Esophagus muscularis mucosa (tissue), 4 donors: ENCODE results near the gene OSBPL2. TPM values are rescaled to one million over a fixed set of nuclear protein-coding genes. Genes with fewer than 3 reads are reported as not detected.
A peak's percentile ranks its signal among the peaks of the same experiment; 100 is the strongest.

Source experiments
- DNase-seq: peaks from one replicate; pipeline ENCODE4 v3.0.0-alpha.2; 2017; ENCODE audit errors: extremely low spot score
- H3K27ac ChIP-seq, 4 donors: fragments of 200-600 bp; sonication (generic); replicated peaks in 1 of 4; 1 replicate in 3 of 4; 2 replicates in 1 of 4; pipeline ENCODE4 v1.5.1; 2016 to 2019; ENCODE audit warnings: mild to moderate bottlenecking in 1 of 4
- H3K27me3 ChIP-seq, 4 donors: fragments of 200-600 bp; sonication (generic); one replicate each; pipeline versions ENCODE4 v1.5.1 to v1.6.0; 2016 to 2019
- H3K36me3 ChIP-seq, 4 donors: fragments of 200-600 bp; sonication (generic); one replicate each; pipeline ENCODE4 v1.5.1; 2016 to 2019
- H3K4me1 ChIP-seq, 4 donors: fragments of 200-600 bp; sonication (generic); one replicate each; pipeline ENCODE4 v1.5.1; 2016 to 2019
- H3K4me3 ChIP-seq, 4 donors: fragments of 200-600 bp; sonication (generic); 1 replicate in 2 of 4; 2 replicates in 2 of 4; pipeline ENCODE4 v1.5.1; 2016 to 2019; ENCODE audit warnings: mild to moderate bottlenecking in 4 of 4, moderate library complexity in 1 of 4
- H3K9me3 ChIP-seq, 4 donors: fragments of 200-600 bp; sonication (generic); 1 replicate in 3 of 4; 2 replicates in 1 of 4; pipeline ENCODE4 v1.5.1; 2016 to 2019
- EP300 ChIP-seq: sonication (generic); formaldehyde crosslinking; IDR thresholded peaks from one replicate; pipeline ENCODE4 v1.6.1; 2017; ENCODE audit warnings: antibody characterized with exemption
- POLR2A ChIP-seq: fragments of 450-650 bp; IDR thresholded peaks from one replicate; pipeline ENCODE4 v1.6.1; 2017; ENCODE audit warnings: antibody characterized with exemption, moderate library complexity, mild to moderate bottlenecking, low read depth
- POLR2AphosphoS5 ChIP-seq, 2 donors: sonication (generic); formaldehyde crosslinking; IDR thresholded peaks; one replicate each; pipeline ENCODE4 v1.6.1; 2017; ENCODE audit warnings: antibody characterized with exemption in 2 of 2
- whole genome bisulfite sequencing: methylation state at CpG from one replicate; pipeline ENCODE4 v1.1.5; 2018; 5-methylcytosine and 5-hydroxymethylcytosine counted together
- intact Hi-C: fragments of 100-400 bp; cut with DNase I; formaldehyde crosslinking; loops from one replicate; pipeline ENCODE4 v1.15.1; 2023
- total RNA-seq, 4 donors: library from RNA; depleted of rRNA; stranded (reverse); fragments of >200 nt; gene quantifications; one replicate each; pipeline versions ENCODE4 v1.1.0 to v1.2.1, GENCODE V29; 2016
- TF ChIP-seq, protein P1 (sequence below), 3 experiments: fragments of 200-600 bp in 2 of 3; fragments of 450-650 bp in 1 of 3; sonication (generic) in 2 of 3; IDR thresholded peaks; one replicate each; pipeline ENCODE4 v1.5.1; 2017 to 2019; ENCODE audit warnings: antibody characterized with exemption in 3 of 3, mild to moderate bottlenecking in 2 of 3, moderate library complexity in 1 of 3

OSBPL2 gene
- total RNA-seq, 4 donors from 2014 or later = 34.5 to 52.7 (median 44.2) TPM

- WGBS = 93% methylated on average over 5 of the region's 16 CpGs
- intact Hi-C loops = no loop called here
- H3K36me3 ChIP-seq = peaks cover 64 to 89% (median 86%) of the 10 kb centered on the region in 4 donors
These were observed 83.7 kb downstream of the OSBPL2 start for GRCh38 chr20:62321975-62322374.

DNA sequence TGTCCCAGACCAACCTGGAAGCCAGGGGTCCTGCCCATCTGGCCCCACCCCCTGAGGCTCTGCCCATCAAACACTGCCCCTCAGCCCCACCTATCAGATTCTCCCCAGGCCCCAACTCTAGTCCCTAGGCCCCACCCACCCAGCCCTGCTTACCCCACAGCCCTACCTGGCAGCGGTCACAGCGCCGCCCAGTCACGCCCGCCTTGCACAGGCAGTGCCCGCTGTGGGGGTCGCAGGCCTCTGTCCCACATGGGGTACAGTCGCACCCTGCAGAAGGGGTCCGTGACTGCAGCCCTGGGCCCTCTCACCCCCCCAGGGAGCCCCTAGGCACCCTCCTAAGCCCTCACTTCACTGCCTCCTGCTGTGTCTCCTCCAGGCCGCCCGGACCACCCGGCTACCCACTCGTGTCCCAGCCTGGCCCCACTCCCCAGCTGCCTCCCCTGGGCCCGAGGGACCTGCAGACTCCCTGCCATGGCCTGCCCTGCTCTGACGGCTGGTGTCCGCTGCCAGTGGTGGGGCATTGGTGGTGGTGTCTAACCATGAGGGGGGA is 84.2 kb downstream of the OSBPL2 start:
- Histone ChIP-seq H3K27ac (peak overlapping the region in 2 of 4 donors; percentile 41 to 57), H3K4me3 (no peak overlapping the region), H3K36me3 (peaks cover 64 to 89% (median 86%) of the 10 kb centered on the region in 4 donors), H3K27me3 (no peaks in the 10 kb centered on the region), H3K4me1 (peaks cover 0 to 5% (median 0%) of the 10 kb centered on the region in 4 donors), H3K9me3 (no peaks in the 10 kb centered on the region)
- intact Hi-C loops = no loop called here
- WGBS = 86% methylated on average over 7 of the region's 16 CpGs
- DNase-seq = no peak
- TF ChIP-seq EP300 = no peak
- TF ChIP-seq, protein P1, sequence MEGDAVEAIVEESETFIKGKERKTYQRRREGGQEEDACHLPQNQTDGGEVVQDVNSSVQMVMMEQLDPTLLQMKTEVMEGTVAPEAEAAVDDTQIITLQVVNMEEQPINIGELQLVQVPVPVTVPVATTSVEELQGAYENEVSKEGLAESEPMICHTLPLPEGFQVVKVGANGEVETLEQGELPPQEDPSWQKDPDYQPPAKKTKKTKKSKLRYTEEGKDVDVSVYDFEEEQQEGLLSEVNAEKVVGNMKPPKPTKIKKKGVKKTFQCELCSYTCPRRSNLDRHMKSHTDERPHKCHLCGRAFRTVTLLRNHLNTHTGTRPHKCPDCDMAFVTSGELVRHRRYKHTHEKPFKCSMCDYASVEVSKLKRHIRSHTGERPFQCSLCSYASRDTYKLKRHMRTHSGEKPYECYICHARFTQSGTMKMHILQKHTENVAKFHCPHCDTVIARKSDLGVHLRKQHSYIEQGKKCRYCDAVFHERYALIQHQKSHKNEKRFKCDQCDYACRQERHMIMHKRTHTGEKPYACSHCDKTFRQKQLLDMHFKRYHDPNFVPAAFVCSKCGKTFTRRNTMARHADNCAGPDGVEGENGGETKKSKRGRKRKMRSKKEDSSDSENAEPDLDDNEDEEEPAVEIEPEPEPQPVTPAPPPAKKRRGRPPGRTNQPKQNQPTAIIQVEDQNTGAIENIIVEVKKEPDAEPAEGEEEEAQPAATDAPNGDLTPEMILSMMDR (IDR thresholded peaks at IDR 0.05) = no peak
- TF ChIP-seq POLR2AphosphoS5 (IDR thresholded peaks at IDR 0.05) = no peak
- no peak for TF ChIP-seq POLR2A

More at GRCh38 chr20:62321975-62322374, 83.7 kb downstream of the OSBPL2 start:
- TF ChIP-seq, protein P1 (IDR thresholded peaks at IDR 0.05) = no peak
- no peak for TF ChIP-seq POLR2AphosphoS5 (IDR thresholded peaks at IDR 0.05)
- no peak for TF ChIP-seq EP300
- Histone ChIP-seq H3K4me3 (no peak overlapping the region), H3K4me1 (peaks cover 0 to 5% (median 0%) of the 10 kb centered on the region in 4 donors), H3K9me3 (no peaks in the 10 kb centered on the region), H3K27me3 (no peaks in the 10 kb centered on the region), H3K27ac (peak overlapping the region in 3 of 4 donors; percentile 28 to 57 (median 41))
- no peak for DNase-seq

- Histone ChIP-seq H3K27ac (no peak overlapping the region), H3K9me3 (no peaks in the 10 kb centered on the region), H3K4me1 (peaks cover 0 to 5% (median 0%) of the 10 kb centered on the region in 4 donors), H3K36me3 (peaks cover 70 to 92% (median 92%) of the 10 kb centered on the region in 4 donors), H3K4me3 (no peak overlapping the region), H3K27me3 (no peaks in the 10 kb centered on the region)
- no peak for DNase-seq
- 80% methylated on average over 15 of the region's 52 CpGs for WGBS
- intact Hi-C loops = no loop called here
- TF ChIP-seq POLR2A (no peak), POLR2AphosphoS5 (IDR thresholded peaks at IDR 0.05) (no peak), EP300 (no peak)
- TF ChIP-seq, protein P1 (IDR thresholded peaks at IDR 0.05) = no peak
These were observed 85.0 kb downstream of the OSBPL2 start for GRCh38 chr20:62323146-62323979.

GRCh38 chr20:62323980-62324906 is 85.9 kb downstream of the OSBPL2 start:
- TF ChIP-seq EP300 (no peak), POLR2AphosphoS5 (IDR thresholded peaks at IDR 0.05) (no peak), POLR2A (no peak)
- TF ChIP-seq, protein P1 (IDR thresholded peaks at IDR 0.05) = no peak
- Histone ChIP-seq H3K9me3 (no peaks in the 10 kb centered on the region), H3K36me3 (peaks cover 70 to 92% (median 92%) of the 10 kb centered on the region in 4 donors), H3K4me3 (no peak overlapping the region), H3K27me3 (no peaks in the 10 kb centered on the region), H3K4me1 (peaks cover 0 to 4% (median 0%) of the 10 kb centered on the region in 4 donors), H3K27ac (no peak overlapping the region)
- intact Hi-C loops = no loop called here
- 86% methylated on average over 13 of the region's 25 CpGs for WGBS
- DNase-seq = no peak
